Subcutaneous adipose tissue (tissue), 4 donors: ENCODE results near the gene TCF12. TPM values are rescaled to one million over a fixed set of nuclear protein-coding genes. Genes with fewer than 3 reads are reported as not detected.

Source experiments
- CTCF ChIP-seq: fragments of 450-650 bp; IDR thresholded peaks from one replicate; pipeline ENCODE4 v1.5.1; 2016; ENCODE audit warnings: low read depth, mild to moderate bottlenecking, control low read depth, antibody characterized with exemption, moderate library complexity
- total RNA-seq, 4 donors: library from RNA; depleted of rRNA; stranded (reverse); fragments of >200 nt; gene quantifications; one replicate each; pipeline ENCODE4 v1.1.0, GENCODE V29; 2016

Gene TCF12
- total RNA-seq, 4 donors from 2014 or later: 138 to 171 (median 166) TPM

DNA sequence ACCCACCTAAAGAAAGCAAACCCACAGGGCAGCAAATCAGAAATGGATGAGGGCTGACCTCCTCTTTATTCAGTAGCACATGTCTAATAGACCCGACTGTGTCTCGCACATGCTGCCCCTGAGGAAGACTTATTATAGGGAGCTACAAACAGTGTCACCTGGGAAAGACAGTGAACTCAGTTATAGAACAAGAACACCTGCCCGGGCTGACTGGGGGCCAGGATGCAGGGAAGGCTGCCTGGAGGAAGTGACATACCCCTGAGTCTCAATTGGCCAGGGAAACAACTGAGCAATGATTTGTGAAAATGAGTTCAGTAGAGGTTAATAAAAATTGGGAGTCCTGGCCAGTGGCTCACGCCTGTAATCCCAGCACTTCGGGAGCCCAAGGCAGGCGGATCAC lies 379.2 kb downstream of the TCF12 start:
- TF ChIP-seq CTCF: no peak

DNA sequence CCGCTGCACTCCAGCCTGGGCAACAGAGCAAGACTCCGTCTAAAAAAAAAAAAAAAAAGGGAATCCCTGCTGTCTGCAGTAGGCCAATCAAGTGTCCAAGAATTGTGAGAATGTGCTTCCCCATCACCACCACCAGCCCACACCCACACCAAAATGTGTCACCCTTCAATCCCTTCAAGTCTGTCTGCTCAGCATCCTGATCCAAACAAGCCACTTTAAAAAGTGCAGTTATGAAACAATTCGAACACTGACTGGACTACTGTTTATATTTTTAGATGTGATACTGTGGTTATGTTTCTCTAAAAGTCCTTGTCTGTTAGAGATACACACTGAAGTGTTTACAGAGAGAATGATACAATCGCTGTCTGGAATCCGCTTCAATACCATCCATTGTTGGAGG lies 379.8 kb downstream of the TCF12 start:
- TF ChIP-seq CTCF: no peak

GRCh38 chr15:57298843-57299550 lies 380.6 kb downstream of the TCF12 start:
- TF ChIP-seq CTCF: no peak

DNA sequence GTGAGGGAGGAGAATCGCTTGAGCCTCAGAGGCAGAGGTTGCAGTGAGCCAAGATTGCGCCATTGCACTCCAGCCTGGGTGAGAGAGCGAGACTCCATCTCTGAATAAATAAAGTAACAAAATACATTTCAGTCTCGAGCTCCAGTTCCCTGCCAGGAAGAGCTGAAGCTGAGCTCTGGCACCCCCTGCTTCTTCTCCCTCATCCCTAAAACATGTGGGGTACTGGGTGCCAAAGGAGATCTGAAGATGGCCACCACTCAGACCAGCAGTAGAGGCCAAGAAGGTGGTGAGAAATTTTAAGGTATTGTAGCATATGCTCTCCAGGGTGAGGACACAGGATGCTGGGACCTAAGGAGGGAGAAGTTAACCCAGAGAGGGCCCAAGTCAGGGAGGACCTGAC lies 382.9 kb downstream of the TCF12 start:
- no peak for TF ChIP-seq CTCF

DNA sequence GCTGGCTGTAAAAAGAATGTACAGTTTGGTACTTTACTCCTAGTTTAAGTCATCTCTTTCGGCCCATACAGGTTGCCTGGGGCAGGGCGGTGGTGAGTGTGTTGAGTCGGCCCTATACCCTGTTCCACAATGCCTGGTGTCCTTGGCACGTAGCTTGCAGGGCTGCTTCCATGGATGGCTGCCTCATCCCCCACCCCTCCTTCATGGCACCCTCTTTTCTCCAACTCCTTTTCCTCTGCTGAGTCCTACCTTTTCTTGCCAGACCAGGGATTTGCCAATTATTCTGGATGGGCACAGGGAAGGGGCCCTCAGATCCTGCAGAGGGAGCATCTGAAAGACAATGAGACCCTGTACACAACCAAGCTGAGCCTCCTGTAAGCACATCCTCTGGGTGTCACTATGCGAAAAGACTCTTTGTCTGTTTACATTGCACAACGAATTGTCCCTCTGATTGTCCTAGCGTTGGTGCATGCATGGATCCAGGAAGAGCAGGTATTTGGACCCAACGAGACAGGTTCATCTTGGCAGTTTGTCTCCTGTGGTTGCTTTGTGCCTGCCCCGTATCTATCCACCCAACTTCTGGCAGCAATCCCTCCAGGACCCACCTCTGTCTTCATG lies 384.3 kb downstream of the TCF12 start:
- no peak for TF ChIP-seq CTCF

DNA sequence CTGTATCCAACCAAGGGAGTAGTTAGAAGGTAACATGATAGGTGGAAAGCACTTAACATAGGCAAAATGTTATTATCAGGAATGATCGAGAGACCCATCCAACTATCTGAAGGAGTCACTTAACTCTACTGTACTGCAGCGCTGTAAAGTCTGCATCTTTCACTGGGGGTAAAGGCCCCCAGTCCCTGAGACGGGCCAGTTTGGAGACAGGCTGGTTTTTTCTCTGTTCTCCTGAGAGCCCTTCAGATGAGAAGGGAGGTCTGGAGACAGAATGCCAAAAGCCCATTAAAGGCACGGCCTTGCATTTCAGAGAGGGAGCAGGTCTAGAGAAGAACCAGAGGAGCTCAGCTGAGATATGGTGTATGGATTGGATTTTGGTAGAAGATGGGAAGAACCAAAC lies 386.6 kb downstream of the TCF12 start:
- TF ChIP-seq CTCF: no peak

DNA sequence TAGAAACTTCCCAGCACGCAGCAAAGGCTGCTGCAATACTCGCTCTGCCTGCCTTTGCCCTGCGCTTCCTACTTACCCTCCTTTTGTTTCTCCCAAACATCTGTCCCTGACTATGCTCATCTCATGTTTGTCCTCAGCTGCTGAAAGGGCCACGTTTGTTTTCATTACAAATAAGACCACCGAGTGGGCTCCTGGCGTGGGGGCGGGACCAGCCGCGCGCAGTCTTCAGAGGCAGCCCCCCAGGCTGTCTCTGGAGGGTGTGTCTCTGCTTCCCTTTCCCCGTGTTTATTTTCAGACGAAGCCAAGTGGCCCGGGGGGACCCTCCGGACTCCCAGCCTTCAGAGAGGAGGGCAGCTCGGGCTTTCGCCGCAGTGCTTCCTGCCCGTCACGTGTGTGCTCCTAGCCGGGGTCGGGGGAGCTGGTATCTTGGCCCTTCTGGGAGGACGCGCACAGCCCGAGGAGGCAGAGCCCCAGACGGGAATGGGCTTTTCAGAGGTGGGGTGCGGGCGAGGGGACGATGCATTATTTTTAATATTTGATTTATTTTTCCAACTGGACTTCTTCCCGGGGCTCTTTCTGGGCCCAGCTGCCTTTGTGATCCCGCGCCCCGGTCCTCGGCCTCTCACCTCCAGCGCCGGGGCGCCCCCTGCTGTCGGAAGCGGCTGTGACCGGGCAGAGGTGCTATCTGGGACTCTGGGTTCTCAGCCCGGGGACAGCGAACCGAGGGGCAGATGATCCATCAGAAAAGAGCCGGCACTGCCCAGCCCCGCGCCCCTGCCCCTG lies 387.9 kb downstream of the TCF12 start:
- TF ChIP-seq CTCF: no peak
